Measurements from ENCODE around the gene CFHR2.

The CFHR2 gene

DNA sequence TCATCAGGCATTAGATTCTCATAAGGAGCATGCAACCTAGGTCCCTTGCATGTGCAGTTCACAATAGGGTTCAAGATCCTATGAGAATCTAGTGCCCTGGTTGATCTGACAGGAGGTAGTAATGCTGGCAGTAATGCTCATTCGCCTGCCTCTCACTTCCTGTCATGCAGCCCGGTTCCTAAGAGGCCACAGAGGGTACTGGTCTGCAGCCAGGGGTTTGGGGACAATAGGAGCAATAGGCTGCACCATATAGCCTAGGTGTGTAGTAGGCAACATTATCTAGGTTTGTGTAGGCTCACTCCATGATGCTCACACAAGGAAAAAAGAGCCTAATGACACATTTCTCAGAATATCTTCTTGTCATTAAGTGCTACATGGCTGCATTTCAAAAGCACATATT, 59.6 kb downstream of the CFHR2 start:
- DNase-seq = no peak

GRCh38 chr1:197008861-197009260, 65.3 kb downstream of the CFHR2 start:
- no peak for DNase-seq

Data from NCI-H1930 (cell line).